Measurements from ENCODE around the gene PPFIBP1.

DNA sequence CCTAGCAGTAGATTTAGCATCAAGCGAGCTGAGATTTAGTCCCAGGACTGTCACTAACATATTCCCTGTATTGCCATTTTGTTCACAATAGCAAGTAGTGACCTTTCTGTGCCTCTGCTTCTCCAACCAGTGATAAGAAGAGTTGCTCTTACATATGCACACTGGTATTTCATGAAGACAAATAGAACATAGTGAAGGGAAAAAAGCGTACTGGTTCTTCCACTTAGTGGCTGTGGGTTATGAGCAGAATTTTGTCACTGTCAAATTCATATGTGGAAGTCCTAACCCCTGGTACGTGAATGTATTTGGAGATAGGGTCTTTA lies 12.3 kb upstream of the PPFIBP1 start:
- TF ChIP-seq, protein P1, sequence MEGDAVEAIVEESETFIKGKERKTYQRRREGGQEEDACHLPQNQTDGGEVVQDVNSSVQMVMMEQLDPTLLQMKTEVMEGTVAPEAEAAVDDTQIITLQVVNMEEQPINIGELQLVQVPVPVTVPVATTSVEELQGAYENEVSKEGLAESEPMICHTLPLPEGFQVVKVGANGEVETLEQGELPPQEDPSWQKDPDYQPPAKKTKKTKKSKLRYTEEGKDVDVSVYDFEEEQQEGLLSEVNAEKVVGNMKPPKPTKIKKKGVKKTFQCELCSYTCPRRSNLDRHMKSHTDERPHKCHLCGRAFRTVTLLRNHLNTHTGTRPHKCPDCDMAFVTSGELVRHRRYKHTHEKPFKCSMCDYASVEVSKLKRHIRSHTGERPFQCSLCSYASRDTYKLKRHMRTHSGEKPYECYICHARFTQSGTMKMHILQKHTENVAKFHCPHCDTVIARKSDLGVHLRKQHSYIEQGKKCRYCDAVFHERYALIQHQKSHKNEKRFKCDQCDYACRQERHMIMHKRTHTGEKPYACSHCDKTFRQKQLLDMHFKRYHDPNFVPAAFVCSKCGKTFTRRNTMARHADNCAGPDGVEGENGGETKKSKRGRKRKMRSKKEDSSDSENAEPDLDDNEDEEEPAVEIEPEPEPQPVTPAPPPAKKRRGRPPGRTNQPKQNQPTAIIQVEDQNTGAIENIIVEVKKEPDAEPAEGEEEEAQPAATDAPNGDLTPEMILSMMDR (IDR thresholded peaks at IDR 0.05), result no peak
- no peak for TF ChIP-seq POLR2A (IDR thresholded peaks at IDR 0.05)

All from lower leg skin (tissue), 3 donors.